HepG2 (cell line): ENCODE data around the gene GPX7. TPM values are rescaled to one million over a fixed set of nuclear protein-coding genes. Genes with fewer than 3 reads are reported as not detected.

Source experiments
- ATAC-seq: fragments of 200-7000 bp; cut with Tn5 transposase; 3 replicates; pipeline ENCODE4 v1.9.1; 2020; ENCODE audit warnings: mild to moderate bottlenecking, moderate library complexity
- Bru-seq: library from RNA; stranded (reverse); fragments of 400-500 nt; gene quantifications from one replicate; lab custom pipeline; 2021; lab: Mats Ljungman, UMichigan
- BruChase-seq, 2 experiments: library from RNA; stranded (reverse); fragments of 400-500 nt; gene quantifications; one replicate each; lab custom pipeline; 2021; lab: Mats Ljungman, UMichigan
- BruUV-seq: library from RNA; stranded (reverse); fragments of 400-500 nt; replicated peaks from 2 replicates; lab custom pipeline; 2021; lab: Mats Ljungman, UMichigan
- CTCF ChIA-PET: fragments of 300-600 bp; formaldehyde crosslinking; extraction: SDS; loops from one replicate; lab custom pipeline; 2021; ENCODE audit warnings: low total read pairs, inconsistent platforms, low intra/inter-chr PET ratio; lab: Yijun Ruan, JAX
- POLR2A ChIA-PET: fragments of 350-600 bp; sonication (Branson Sonifier 250); formaldehyde crosslinking; loops from one replicate; lab custom pipeline; 2020; ENCODE audit warnings: antibody characterized with exemption, inconsistent platforms; lab: Yijun Ruan, JAX
- DNase-seq: peaks from one replicate; pipeline ENCODE4 v3.0.0-alpha.2; 2015; ENCODE audit warnings: low spot score
- FAIRE-seq: peaks from 3 replicates; lab custom pipeline; 2011; peaks lifted over from hg19 to GRCh38; lab: Jason Lieb, UNC
- H2AFZ ChIP-seq: one replicate; pipeline ENCODE4 v1.6.1; 2011; ENCODE audit warnings: low read length, inconsistent platforms
- H3K27ac ChIP-seq: fragments of 300-600 bp; 3 replicates; pipeline ENCODE4 v1.8.0; 2011; ENCODE audit warnings: mixed run types, mild to moderate bottlenecking, mixed read lengths, low read length, inconsistent platforms; ENCODE audit not compliant: insufficient read depth; ENCODE audit errors: extremely low read length
- H3K27me3 ChIP-seq, 2 experiments: fragments of 200-600 bp in 1 of 2; 2 replicates in 1 of 2; 3 replicates in 1 of 2; pipeline versions ENCODE4 v1.6.0 to v1.8.0; 2011; ENCODE audit warnings: low read length in 2 of 2, mild to moderate bottlenecking in 2 of 2, moderate library complexity in 2 of 2, inconsistent platforms in 1 of 2; ENCODE audit not compliant: insufficient read depth in 2 of 2, control insufficient read depth in 1 of 2
- H3K36me3 ChIP-seq, 2 experiments: fragments of 200-600 bp in 1 of 2; replicated peaks in 1 of 2; 2 replicates in 1 of 2; 3 replicates in 1 of 2; pipeline versions ENCODE4 v1.5.1 to v1.8.0; 2011; ENCODE audit warnings: low read length in 2 of 2, inconsistent platforms in 1 of 2; ENCODE audit not compliant: insufficient read depth in 2 of 2, control insufficient read depth in 1 of 2
- H3K4me1 ChIP-seq: 2 replicates; pipeline ENCODE4 v1.5.1; 2012; ENCODE audit warnings: low read length, inconsistent platforms; ENCODE audit not compliant: insufficient read depth
- H3K4me2 ChIP-seq: 2 replicates; pipeline ENCODE4 v1.6.0; 2011; ENCODE audit warnings: low read depth, low read length, inconsistent platforms
- H3K4me3 ChIP-seq, 3 experiments: fragments of 200-600 bp in 1 of 3; sonication (generic), shearing (Covaris generic) in 1 of 3; replicated peaks in 1 of 3; 2 replicates each; pipeline ENCODE4 v1.5.1; 2011 to 2016; ENCODE audit warnings: low read length in 3 of 3, inconsistent platforms in 2 of 3, low read depth in 2 of 3, mild to moderate bottlenecking in 2 of 3, control low read depth in 1 of 3, mixed read lengths in 1 of 3; ENCODE audit not compliant: insufficient read depth in 1 of 3
- H3K79me2 ChIP-seq: one replicate; pipeline ENCODE4 v1.6.1; 2011; ENCODE audit warnings: low read length, inconsistent platforms; ENCODE audit not compliant: insufficient read depth
- H3K9ac ChIP-seq: 2 replicates; pipeline ENCODE4 v1.6.0; 2011; ENCODE audit warnings: mild to moderate bottlenecking, low read depth, low read length, inconsistent platforms; ENCODE audit not compliant: insufficient read depth
- H3K9me3 ChIP-seq: 2 replicates; pipeline ENCODE4 v1.5.1; 2012; ENCODE audit warnings: mild to moderate bottlenecking, low read length
- H4K20me1 ChIP-seq: 2 replicates; pipeline ENCODE4 v1.6.0; 2011; ENCODE audit warnings: inconsistent platforms, mild to moderate bottlenecking, low read length, moderate library complexity; ENCODE audit not compliant: insufficient read depth
- HNRNPLL ChIP-seq: fragments of 200-400 bp; formaldehyde crosslinking; IDR thresholded peaks from 2 replicates; pipeline ENCODE4 v1.6.1; 2017; ENCODE audit warnings: mild to moderate bottlenecking, low read depth, low read length; ENCODE audit not compliant: poor library complexity, severe bottlenecking
- POLR2A ChIP-seq, 2 experiments: IDR thresholded peaks; 2 replicates each; pipeline ENCODE4 v1.6.1; 2011; ENCODE audit warnings: low read depth in 2 of 2, low read length in 2 of 2, mild to moderate bottlenecking in 1 of 2, moderate library complexity in 1 of 2; ENCODE audit not compliant: insufficient read depth in 1 of 2
- RFX3 ChIP-seq: IDR thresholded peaks from 2 replicates; pipeline ENCODE4 v1.6.1; 2016; ENCODE audit warnings: missing biosample characterization, missing genetic modification reagents
- RFXAP ChIP-seq: sonication (generic); formaldehyde crosslinking; IDR thresholded peaks from 2 replicates; pipeline ENCODE4 v1.4.0; 2020; ENCODE audit warnings: missing genetic modification reagents, borderline replicate concordance
- TAF1 ChIP-seq: sonication (generic); formaldehyde crosslinking; IDR thresholded peaks from 2 replicates; pipeline ENCODE4 v1.4.0; 2020; ENCODE audit warnings: missing genetic modification reagents
- ZFP36L1 ChIP-seq: sonication (generic); formaldehyde crosslinking; IDR thresholded peaks from 2 replicates; pipeline ENCODE4 v1.8.0; 2022; ENCODE audit warnings: mild to moderate bottlenecking, missing genetic modification reagents, moderate library complexity
- ZHX1 ChIP-seq: sonication (generic); formaldehyde crosslinking; IDR thresholded peaks from 2 replicates; pipeline ENCODE4 v1.8.1; 2022; ENCODE audit warnings: low read depth, mild to moderate bottlenecking, missing genetic modification reagents
- WGBS: methylation state at CpG from one replicate; pipeline ENCODE4 v1.1.6; 2017; ENCODE audit warnings: low lambda C conversion rate; 5-methylcytosine and 5-hydroxymethylcytosine counted together
- in situ Hi-C: cut with HindIII; loops from 2 replicates; pipeline ENCODE4 v1.10.0; 2017; ENCODE audit warnings: low pct_unique_long_range_greater_than_20kb; ENCODE audit not compliant: extremely low pct_ligation_motif_present
- intact Hi-C: fragments of 100-400 bp; cut with micrococcal nuclease; formaldehyde crosslinking; loops from one replicate; pipeline ENCODE4 v1.10.0; 2022; ENCODE audit not compliant: unreplicated experiment
- long read RNA-seq, 2 experiments: library from RNA in 1 of 2; library from polyadenylated mRNA in 1 of 2; stranded (forward) in 1 of 2; unstranded in 1 of 2; transcript quantifications; one replicate each; pipeline ENCODE4 v2.0.0, GENCODE V29; 2019 to 2022
- polyA minus RNA-seq, 3 experiments: library from RNA; depleted of rRNA, polyadenylated mRNA; stranded (reverse); fragments of >200 nt; gene quantifications; 2 replicates each; pipeline ENCODE4 v1.2.3, GENCODE V29; 2011; ENCODE audit warnings: low replicate concordance in 1 of 3
- polyA plus RNA-seq, 8 experiments: library from polyadenylated mRNA; depleted of rRNA in 3 of 8; stranded (reverse) in 7 of 8; unstranded in 1 of 8; fragments of >200 nt; fragmentation: Illumina TruSeq in 4 of 8; extraction: Trizol in 4 of 8; gene quantifications; 2 replicates each; pipeline versions ENCODE4 v1.2.1 to v1.2.3, GENCODE V29; 2011 to 2016; ENCODE audit warnings: low read depth in 4 of 8, missing spikeins in 1 of 8, mixed read lengths in 1 of 8; ENCODE audit not compliant: insufficient read depth in 1 of 8
- total RNA-seq, 5 experiments: library from RNA; depleted of rRNA; stranded (reverse); fragments of >200 nt; fragmentation: Illumina TruSeq; extraction: Trizol; gene quantifications; 2 replicates each; pipeline ENCODE4 v1.2.3, GENCODE V29; 2016; ENCODE audit warnings: low read depth in 1 of 5
- TF ChIP-seq, protein P1 (sequence below): sonication (generic); formaldehyde crosslinking; IDR thresholded peaks from 2 replicates; pipeline ENCODE4 v1.5.1; 2020; ENCODE audit warnings: mild to moderate bottlenecking, missing genetic modification reagents, moderate library complexity
- TF ChIP-seq, protein P2 (sequence below): IDR thresholded peaks from 2 replicates; pipeline ENCODE4 v1.6.1; 2012; ENCODE audit warnings: inconsistent platforms

GPX7 gene
- total RNA-seq (2016; rRNA removed; fragmentation: Illumina TruSeq; extraction: Trizol): 10.5 and 14.1 TPM in 2 replicates
- total RNA-seq (2016; cell fraction: cytosol; rRNA removed; fragmentation: Illumina TruSeq; extraction: Trizol; ENCODE audit: low read depth): 8.7 and 9.3 TPM in 2 replicates
- total RNA-seq (2016; cell fraction: insoluble cytoplasmic fraction; rRNA removed; fragmentation: Illumina TruSeq; extraction: Trizol): 9.7 and 15.2 TPM in 2 replicates
- 13.8 and 16.2 TPM in 2 replicates for total RNA-seq (2016; cell fraction: membrane; rRNA removed; fragmentation: Illumina TruSeq; extraction: Trizol)
- total RNA-seq (2016; cell fraction: nucleus; rRNA removed; fragmentation: Illumina TruSeq; extraction: Trizol): 10.8 and 12.2 TPM in 2 replicates
- 16.2 and 17.2 TPM in 2 replicates for polyA plus RNA-seq (2011; rRNA removed)
- polyA plus RNA-seq (2011; cell fraction: cytosol; rRNA removed): 16.8 and 17.0 TPM in 2 replicates
- 8.6 and 8.7 TPM in 2 replicates for polyA plus RNA-seq (2011; cell fraction: nucleus; rRNA removed)
- 6.8 and 8.6 TPM in 2 replicates for polyA plus RNA-seq (2012)
- polyA plus RNA-seq (2016; cell fraction: cytosol; fragmentation: Illumina TruSeq; extraction: Trizol; ENCODE audit: low read depth): 11.6 and 12.7 TPM in 2 replicates
- polyA plus RNA-seq (2016; cell fraction: insoluble cytoplasmic fraction; fragmentation: Illumina TruSeq; extraction: Trizol; ENCODE audit: low read depth): 11.0 and 12.6 TPM in 2 replicates
- 14.9 and 18.3 TPM in 2 replicates for polyA plus RNA-seq (2016; cell fraction: membrane; fragmentation: Illumina TruSeq; extraction: Trizol; ENCODE audit: low read depth)
- 22.5 and 22.7 TPM in 2 replicates for polyA plus RNA-seq (2016; cell fraction: nucleus; fragmentation: Illumina TruSeq; extraction: Trizol; ENCODE audit: insufficient read depth, low read depth)
- 14.0 TPM in 1 of 2 replicates, not detected in the other for polyA minus RNA-seq (2011; rRNA and poly(A)+ RNA removed; ENCODE audit: low replicate concordance)
- 7.2 and 8.1 TPM in 2 replicates for polyA minus RNA-seq (2011; cell fraction: cytosol; rRNA and poly(A)+ RNA removed)
- polyA minus RNA-seq (2011; cell fraction: nucleus; rRNA and poly(A)+ RNA removed): 3.7 and 3.9 TPM in 2 replicates
- percentile 54 among the genes with signal in this experiment for Bru-seq, nascent RNA
- BruChase-seq, experiment 1, labeled RNA remaining after a 6-hour chase: percentile 55 among the genes with signal in this experiment
- percentile 44 among the genes with signal in this experiment for BruChase-seq, experiment 2, labeled RNA remaining after a 2-hour chase
- long read RNA-seq, experiment 1, transcript GPX7-201 (3 exons, 1,228 nt): major isoform, 25 of 29 reads
- long read RNA-seq, experiment 1, partial matches to known transcripts: 2 of 29 reads
- long read RNA-seq, experiment 1, other reads (novel, unspliced or antisense): 2 of 29 reads
- long read RNA-seq, experiment 2, transcript GPX7-201 (3 exons, 1,228 nt): major isoform, 24 of 28 reads
- long read RNA-seq, experiment 2, partial matches to known transcripts: 2 of 28 reads
- long read RNA-seq, experiment 2, other reads (novel, unspliced or antisense): 2 of 28 reads

DNA sequence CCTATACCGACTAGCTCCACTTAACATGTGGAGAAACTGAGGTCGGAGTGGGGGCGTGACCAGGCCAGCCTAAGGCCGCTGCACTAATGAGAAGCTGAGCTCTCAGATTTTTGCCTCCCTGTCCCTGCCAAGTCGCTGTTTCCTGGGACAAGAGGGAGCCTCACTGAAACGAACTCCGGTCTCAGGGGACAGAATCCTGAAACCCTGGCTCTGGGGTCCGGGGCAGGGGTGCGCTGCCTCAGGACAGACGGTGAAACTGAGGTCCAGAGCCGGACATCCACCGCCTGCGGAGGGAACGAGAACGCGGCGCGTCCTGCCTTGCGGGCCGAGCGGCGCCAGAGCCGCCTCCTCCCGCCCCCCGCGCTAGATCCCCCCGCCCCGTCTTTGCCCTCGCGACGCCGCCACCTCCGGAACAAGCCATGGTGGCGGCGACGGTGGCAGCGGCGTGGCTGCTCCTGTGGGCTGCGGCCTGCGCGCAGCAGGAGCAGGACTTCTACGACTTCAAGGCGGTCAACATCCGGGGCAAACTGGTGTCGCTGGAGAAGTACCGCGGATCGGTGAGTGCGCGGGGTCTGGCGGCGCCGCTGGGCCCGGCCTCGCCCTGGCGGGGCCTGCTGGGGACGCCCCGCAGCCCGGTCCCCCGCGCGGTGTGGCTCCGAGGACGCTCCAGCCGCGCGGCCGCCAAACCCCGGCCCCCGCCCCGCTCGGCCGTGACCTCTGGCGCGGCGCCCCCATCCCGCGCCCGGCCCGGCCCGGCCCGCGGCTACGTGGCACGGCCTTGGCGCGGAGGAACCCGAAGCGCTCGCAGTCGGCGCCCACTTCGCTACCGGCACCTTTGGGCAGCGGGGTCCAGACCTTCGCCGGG lies at the start of gene GPX7:
Gene GPX7, plus strand, starts transcription at position 381 of the 865 bp plus-strand sequence. Its CDS starts 39 bp downstream, at position 420.
- no peaks in the 10 kb centered on the region for H3K27me3 ChIP-seq
- ATAC-seq (peak; percentile 37), DNase-seq (no peak), FAIRE-seq (no peak)
- no peaks in the 10 kb centered on the region for H3K9me3 ChIP-seq
- WGBS: 70% methylated on average over 20 of the region's 97 CpGs
- intact Hi-C loops (loop anchor here (10.0 kb wide), 1 partner anchor 53 kb away; no protein-coding TSS in a partner anchor), in situ Hi-C loops (no loop called here)
- peak within 1 kb of the TSS; percentile 64 for H3K9ac ChIP-seq
- H2AFZ ChIP-seq: no peak within 1 kb of the TSS
- POLR2A ChIA-PET: interaction anchor here (1.5 to 1.6 kb wide), 2 partner anchors 49 to 51 kb away, joined by 7 read pairs; partner anchors contain the start of gene TUT4
- H3K4me3 ChIP-seq: peak within 1 kb of the TSS; percentile 49 to 69 (median 56); a peak in 5 of 6 replicates
- H3K27ac ChIP-seq: peak within 1 kb of the TSS; percentile 30
- H3K4me1 ChIP-seq: peaks cover 31% of the 10 kb centered on the region
- H3K36me3 ChIP-seq: no peaks in the 10 kb centered on the region
- peak within 1 kb of the TSS; percentile 87 for H3K4me2 ChIP-seq
- no peaks in the 10 kb centered on the region for H3K79me2 ChIP-seq
- no peaks in the 10 kb centered on the region for H4K20me1 ChIP-seq
- CTCF ChIA-PET: no interaction called here
- BruUV-seq: no TSS peak
- TF ChIP-seq, protein P1, sequence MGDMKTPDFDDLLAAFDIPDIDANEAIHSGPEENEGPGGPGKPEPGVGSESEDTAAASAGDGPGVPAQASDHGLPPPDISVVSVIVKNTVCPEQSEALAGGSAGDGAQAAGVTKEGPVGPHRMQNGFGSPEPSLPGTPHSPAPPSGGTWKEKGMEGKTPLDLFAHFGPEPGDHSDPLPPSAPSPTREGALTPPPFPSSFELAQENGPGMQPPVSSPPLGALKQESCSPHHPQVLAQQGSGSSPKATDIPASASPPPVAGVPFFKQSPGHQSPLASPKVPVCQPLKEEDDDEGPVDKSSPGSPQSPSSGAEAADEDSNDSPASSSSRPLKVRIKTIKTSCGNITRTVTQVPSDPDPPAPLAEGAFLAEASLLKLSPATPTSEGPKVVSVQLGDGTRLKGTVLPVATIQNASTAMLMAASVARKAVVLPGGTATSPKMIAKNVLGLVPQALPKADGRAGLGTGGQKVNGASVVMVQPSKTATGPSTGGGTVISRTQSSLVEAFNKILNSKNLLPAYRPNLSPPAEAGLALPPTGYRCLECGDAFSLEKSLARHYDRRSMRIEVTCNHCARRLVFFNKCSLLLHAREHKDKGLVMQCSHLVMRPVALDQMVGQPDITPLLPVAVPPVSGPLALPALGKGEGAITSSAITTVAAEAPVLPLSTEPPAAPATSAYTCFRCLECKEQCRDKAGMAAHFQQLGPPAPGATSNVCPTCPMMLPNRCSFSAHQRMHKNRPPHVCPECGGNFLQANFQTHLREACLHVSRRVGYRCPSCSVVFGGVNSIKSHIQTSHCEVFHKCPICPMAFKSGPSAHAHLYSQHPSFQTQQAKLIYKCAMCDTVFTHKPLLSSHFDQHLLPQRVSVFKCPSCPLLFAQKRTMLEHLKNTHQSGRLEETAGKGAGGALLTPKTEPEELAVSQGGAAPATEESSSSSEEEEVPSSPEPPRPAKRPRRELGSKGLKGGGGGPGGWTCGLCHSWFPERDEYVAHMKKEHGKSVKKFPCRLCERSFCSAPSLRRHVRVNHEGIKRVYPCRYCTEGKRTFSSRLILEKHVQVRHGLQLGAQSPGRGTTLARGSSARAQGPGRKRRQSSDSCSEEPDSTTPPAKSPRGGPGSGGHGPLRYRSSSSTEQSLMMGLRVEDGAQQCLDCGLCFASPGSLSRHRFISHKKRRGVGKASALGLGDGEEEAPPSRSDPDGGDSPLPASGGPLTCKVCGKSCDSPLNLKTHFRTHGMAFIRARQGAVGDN (CRISPR knock-in tag): peak; percentile 72
- TF ChIP-seq, protein P2, sequence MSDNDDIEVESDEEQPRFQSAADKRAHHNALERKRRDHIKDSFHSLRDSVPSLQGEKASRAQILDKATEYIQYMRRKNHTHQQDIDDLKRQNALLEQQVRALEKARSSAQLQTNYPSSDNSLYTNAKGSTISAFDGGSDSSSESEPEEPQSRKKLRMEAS: peak; percentile 47
- TF ChIP-seq HNRNPLL (peak; percentile 35), RFX3 (CRISPR knock-in tag) (no peak), ZHX1 (CRISPR knock-in tag) (no peak), RFXAP (CRISPR knock-in tag) (no peak), ZFP36L1 (CRISPR knock-in tag) (no peak), POLR2A (IDR thresholded peaks at IDR 0.05; ENCODE audit: insufficient read depth in 1 of 2, low read depth in 2 of 2, low read length in 2 of 2) (peak in 1 of 2 experiments; percentile 29; a peak in 1 of 4 replicates), TAF1 (CRISPR knock-in tag) (0 out of 2 replicates have a peak, but pooled peaks have one; percentile 34)
